Right lobe of liver (tissue), 4 donors: Measurements from ENCODE around the gene CHAF1A.

ENCODE experiments used
- POLR2A ChIP-seq: fragments of 450-650 bp; IDR thresholded peaks from one replicate; pipeline ENCODE4 v1.6.1; 2017; ENCODE audit warnings: antibody characterized with exemption, mild to moderate bottlenecking
- TF ChIP-seq, protein P1 (sequence below), 4 donors: fragments of 200-600 bp in 3 of 4; fragments of 450-650 bp in 1 of 4; IDR thresholded peaks; one replicate each; pipeline versions ENCODE4 v1.5.1 to v1.8.0; 2016 to 2022; ENCODE audit warnings: antibody characterized with exemption in 4 of 4, mild to moderate bottlenecking in 2 of 4
- donor health status: DM: no; HTN: no; CAD: no.
- donor health status: DM: no; HTN: no; CAD: no.
- donor health status: DM: no; HTN: yes; CAD: no.

DNA sequence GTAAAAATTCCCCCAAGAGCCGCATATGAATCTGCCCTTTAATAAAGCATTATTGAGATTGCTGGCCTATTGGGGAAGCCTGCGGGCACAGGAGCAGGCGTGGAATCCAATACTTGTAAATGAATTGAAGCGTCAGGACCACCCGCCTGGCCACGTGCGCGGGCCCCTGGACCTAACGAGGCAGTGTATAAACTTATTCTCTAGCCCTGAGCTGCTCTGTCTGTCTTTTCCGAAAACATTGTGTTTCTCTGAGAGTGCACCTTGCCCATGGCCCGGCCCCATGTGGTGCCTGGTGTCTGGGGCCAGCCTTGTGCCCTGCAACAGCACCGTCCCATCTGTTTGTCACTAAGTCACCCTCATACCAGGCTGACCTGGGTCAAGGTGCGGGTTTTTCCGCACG, 40.7 kb downstream of the CHAF1A start:
- TF ChIP-seq, protein P1, sequence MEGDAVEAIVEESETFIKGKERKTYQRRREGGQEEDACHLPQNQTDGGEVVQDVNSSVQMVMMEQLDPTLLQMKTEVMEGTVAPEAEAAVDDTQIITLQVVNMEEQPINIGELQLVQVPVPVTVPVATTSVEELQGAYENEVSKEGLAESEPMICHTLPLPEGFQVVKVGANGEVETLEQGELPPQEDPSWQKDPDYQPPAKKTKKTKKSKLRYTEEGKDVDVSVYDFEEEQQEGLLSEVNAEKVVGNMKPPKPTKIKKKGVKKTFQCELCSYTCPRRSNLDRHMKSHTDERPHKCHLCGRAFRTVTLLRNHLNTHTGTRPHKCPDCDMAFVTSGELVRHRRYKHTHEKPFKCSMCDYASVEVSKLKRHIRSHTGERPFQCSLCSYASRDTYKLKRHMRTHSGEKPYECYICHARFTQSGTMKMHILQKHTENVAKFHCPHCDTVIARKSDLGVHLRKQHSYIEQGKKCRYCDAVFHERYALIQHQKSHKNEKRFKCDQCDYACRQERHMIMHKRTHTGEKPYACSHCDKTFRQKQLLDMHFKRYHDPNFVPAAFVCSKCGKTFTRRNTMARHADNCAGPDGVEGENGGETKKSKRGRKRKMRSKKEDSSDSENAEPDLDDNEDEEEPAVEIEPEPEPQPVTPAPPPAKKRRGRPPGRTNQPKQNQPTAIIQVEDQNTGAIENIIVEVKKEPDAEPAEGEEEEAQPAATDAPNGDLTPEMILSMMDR (IDR thresholded peaks at IDR 0.05), result no peak
- no peak for TF ChIP-seq POLR2A
